Fibroblast of lung (primary cell): ENCODE results near the gene BCAR3. TPM values are rescaled to one million over a fixed set of nuclear protein-coding genes. Genes with fewer than 3 reads are reported as not detected.

Experiments
- DNase-seq, 2 donors: peaks; one replicate each; pipeline versions ENCODE4 v3.0.0 to v3.0.0-alpha.2; 2010; ENCODE audit warnings: low read depth in 2 of 2
- H2AFZ ChIP-seq: 2 replicates; pipeline ENCODE4 v1.5.1; 2012; ENCODE audit warnings: low read length, control low read depth, inconsistent platforms
- H3K27ac ChIP-seq: 2 replicates; pipeline ENCODE4 v1.5.1; 2011; ENCODE audit warnings: low read length, control low read depth; ENCODE audit not compliant: insufficient read depth
- H3K27me3 ChIP-seq: 2 replicates; pipeline ENCODE4 v1.5.1; 2011; ENCODE audit warnings: mild to moderate bottlenecking, low read length; ENCODE audit not compliant: control insufficient read depth, insufficient read depth
- H3K36me3 ChIP-seq: 2 replicates; pipeline ENCODE4 v1.5.1; 2011; ENCODE audit warnings: low read length; ENCODE audit not compliant: control insufficient read depth, insufficient read depth
- H3K4me1 ChIP-seq: 2 replicates; pipeline ENCODE4 v1.5.1; 2011; ENCODE audit warnings: low read length; ENCODE audit not compliant: control insufficient read depth, insufficient read depth; ENCODE audit errors: extremely low read depth
- H3K4me2 ChIP-seq: 2 replicates; pipeline ENCODE4 v1.5.1; 2011; ENCODE audit warnings: low read length, control low read depth; ENCODE audit not compliant: insufficient read depth; ENCODE audit errors: extremely low read depth
- H3K4me3 ChIP-seq, 4 experiments: fragments of 200-600 bp in 1 of 4; sonication (generic) in 1 of 4; replicated peaks in 1 of 4; 2 replicates each; pipeline ENCODE4 v1.5.1; 2011 to 2016; ENCODE audit warnings: low read length in 4 of 4, low read depth in 3 of 4, mild to moderate bottlenecking in 3 of 4, control low read depth in 2 of 4, inconsistent platforms in 1 of 4, mixed read lengths in 1 of 4; ENCODE audit not compliant: insufficient read depth in 1 of 4; ENCODE audit errors: control extremely low read depth in 1 of 4
- H3K79me2 ChIP-seq: 2 replicates; pipeline ENCODE4 v1.5.1; 2012; ENCODE audit warnings: mild to moderate bottlenecking, low read length, inconsistent platforms; ENCODE audit not compliant: control insufficient read depth, insufficient read depth
- H3K9ac ChIP-seq: 2 replicates; pipeline ENCODE4 v1.5.1; 2011; ENCODE audit warnings: mild to moderate bottlenecking, low read length, control low read depth; ENCODE audit not compliant: insufficient read depth
- H3K9me3 ChIP-seq: 2 replicates; pipeline ENCODE4 v1.5.1; 2012; ENCODE audit warnings: low read depth, low read length; ENCODE audit not compliant: control insufficient read depth, insufficient read depth
- H4K20me1 ChIP-seq: 2 replicates; pipeline ENCODE4 v1.5.1; 2011; ENCODE audit warnings: low read length; ENCODE audit not compliant: control insufficient read depth, insufficient read depth; ENCODE audit errors: extremely low read depth
- EZH2 ChIP-seq: IDR thresholded peaks from 2 replicates; pipeline ENCODE4 v1.5.1; 2012; ENCODE audit warnings: low read length, control low read depth, mild to moderate bottlenecking; ENCODE audit errors: missing control alignments
- polyA plus RNA-seq, 2 donors: library from polyadenylated mRNA; depleted of rRNA in 1 of 2; stranded (reverse) in 1 of 2; unstranded in 1 of 2; fragments of >200 nt; gene quantifications; 2 replicates each; pipeline ENCODE4 v1.2.1, GENCODE V29; 2011 to 2012; ENCODE audit warnings: missing spikeins in 1 of 2
- total RNA-seq: library from RNA; depleted of rRNA; stranded (reverse); fragments of >200 nt; gene quantifications from 2 replicates; pipeline ENCODE4 v1.2.1, GENCODE V29; 2014
- TF ChIP-seq, protein P1 (sequence below), 2 donors: IDR thresholded peaks in 1 of 2; conservative IDR thresholded peaks in 1 of 2; 1 replicate in 1 of 2; 2 replicates in 1 of 2; pipeline ENCODE4 v1.5.1; 2011 to 2012; ENCODE audit warnings: low read length in 2 of 2, control low read depth in 1 of 2, inconsistent platforms in 1 of 2, low read depth in 1 of 2, mild to moderate bottlenecking in 1 of 2

BCAR3 gene
- total and polyA plus RNA-seq, 2 donors (not counting 1 experiment from before 2014, with no cell fraction given) = 12.6 to 35.2 TPM

DNA sequence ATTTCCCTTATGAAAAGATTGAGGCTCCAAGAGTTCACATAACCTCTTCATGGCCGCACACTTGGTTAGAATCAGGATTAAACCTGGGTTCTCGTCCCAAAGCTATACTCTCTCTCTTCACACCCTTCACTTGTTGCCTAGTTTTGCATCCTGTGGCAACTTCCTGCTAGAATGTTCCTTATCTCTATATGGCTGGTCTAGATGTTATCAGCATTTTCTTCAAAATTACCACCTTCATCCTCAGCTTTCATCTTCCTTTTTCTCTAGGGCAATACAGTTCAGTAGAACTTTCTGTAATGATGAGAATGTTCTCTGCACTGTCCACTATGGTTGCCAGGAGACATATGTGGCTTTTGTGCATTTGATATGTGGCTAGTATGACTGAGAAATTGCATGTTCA lies 31.1 kb upstream of the BCAR3 start:
- H3K27me3 ChIP-seq = no peaks in the 10 kb centered on the region
- H3K4me3 ChIP-seq = no peak overlapping the region
- H3K36me3 ChIP-seq = no peaks in the 10 kb centered on the region
- H3K27ac ChIP-seq = no peak overlapping the region
- H3K9me3 ChIP-seq = peaks cover 2% of the 10 kb centered on the region
- TF ChIP-seq, protein P1, sequence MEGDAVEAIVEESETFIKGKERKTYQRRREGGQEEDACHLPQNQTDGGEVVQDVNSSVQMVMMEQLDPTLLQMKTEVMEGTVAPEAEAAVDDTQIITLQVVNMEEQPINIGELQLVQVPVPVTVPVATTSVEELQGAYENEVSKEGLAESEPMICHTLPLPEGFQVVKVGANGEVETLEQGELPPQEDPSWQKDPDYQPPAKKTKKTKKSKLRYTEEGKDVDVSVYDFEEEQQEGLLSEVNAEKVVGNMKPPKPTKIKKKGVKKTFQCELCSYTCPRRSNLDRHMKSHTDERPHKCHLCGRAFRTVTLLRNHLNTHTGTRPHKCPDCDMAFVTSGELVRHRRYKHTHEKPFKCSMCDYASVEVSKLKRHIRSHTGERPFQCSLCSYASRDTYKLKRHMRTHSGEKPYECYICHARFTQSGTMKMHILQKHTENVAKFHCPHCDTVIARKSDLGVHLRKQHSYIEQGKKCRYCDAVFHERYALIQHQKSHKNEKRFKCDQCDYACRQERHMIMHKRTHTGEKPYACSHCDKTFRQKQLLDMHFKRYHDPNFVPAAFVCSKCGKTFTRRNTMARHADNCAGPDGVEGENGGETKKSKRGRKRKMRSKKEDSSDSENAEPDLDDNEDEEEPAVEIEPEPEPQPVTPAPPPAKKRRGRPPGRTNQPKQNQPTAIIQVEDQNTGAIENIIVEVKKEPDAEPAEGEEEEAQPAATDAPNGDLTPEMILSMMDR (conservative IDR thresholded peaks at IDR 0.05 in 1 of 2, IDR thresholded peaks at IDR 0.05 in 1 of 2; ENCODE audit: low read depth in 1 of 2, low read length in 2 of 2) = no peak
- no peak for TF ChIP-seq EZH2
- H3K4me1 ChIP-seq = no peaks in the 10 kb centered on the region
- no peak overlapping the region for H3K4me2 ChIP-seq
- no peak for DNase-seq
- H3K79me2 ChIP-seq = no peaks in the 10 kb centered on the region
- H2AFZ ChIP-seq = no peak overlapping the region
- no peaks in the 10 kb centered on the region for H4K20me1 ChIP-seq
- no peak overlapping the region for H3K9ac ChIP-seq

DNA sequence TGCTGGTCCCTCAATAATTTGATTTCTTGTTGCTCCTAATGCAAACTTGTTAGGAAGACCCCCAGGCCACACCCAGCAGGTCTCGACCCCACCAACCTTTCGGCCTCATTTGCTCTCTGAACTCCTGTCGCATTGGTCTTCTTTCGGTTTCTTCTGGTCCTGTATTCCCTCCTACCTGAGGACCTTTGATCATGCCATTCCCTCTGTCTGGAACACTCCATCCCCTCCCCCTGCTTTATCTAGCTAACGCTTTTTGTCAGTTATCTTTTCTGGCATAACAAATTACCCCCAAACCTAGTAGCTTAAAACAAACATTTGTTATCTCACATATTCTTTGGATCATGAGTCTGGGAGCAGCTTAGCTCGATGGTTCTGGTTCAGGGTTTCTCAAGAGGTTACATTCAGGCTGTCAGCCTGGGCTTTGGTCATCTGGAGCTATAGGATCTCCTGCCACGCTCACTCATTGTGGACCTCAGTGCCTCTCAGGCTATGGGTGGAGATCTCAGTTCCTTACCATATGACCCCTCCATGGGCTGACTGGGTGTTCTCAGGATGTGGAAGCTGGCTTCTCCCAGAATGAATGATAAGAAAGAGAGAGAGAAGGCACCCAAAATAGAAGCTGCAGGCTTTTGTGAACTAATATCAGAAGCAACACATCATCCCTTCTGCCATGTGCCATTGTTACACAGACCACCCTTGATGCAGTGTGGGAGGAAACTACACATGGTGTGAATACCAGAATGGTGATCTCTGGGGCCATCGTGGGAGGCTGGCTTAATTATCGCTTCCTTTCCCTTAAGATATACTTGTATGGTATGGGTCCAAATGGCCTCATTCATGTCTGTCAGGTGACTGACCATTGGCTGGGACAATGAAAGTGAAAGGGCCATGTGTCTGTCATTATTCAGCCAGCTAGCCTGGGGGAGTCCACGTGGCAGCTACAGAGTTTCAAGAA lies 29.1 kb upstream of the BCAR3 start:
- Histone ChIP-seq H3K4me2 (no peak overlapping the region), H3K79me2 (no peaks in the 10 kb centered on the region), H3K9ac (no peak overlapping the region), H2AFZ (no peak overlapping the region), H3K36me3 (no peaks in the 10 kb centered on the region), H3K4me1 (no peaks in the 10 kb centered on the region), H3K27me3 (no peaks in the 10 kb centered on the region), H3K9me3 (no peaks in the 10 kb centered on the region), H4K20me1 (no peaks in the 10 kb centered on the region), H3K27ac (no peak overlapping the region), H3K4me3 (no peak overlapping the region)
- peak in 1 of 2 donors; percentile 28 for DNase-seq
- TF ChIP-seq, protein P1 (conservative IDR thresholded peaks at IDR 0.05 in 1 of 2, IDR thresholded peaks at IDR 0.05 in 1 of 2; ENCODE audit: low read depth in 1 of 2, low read length in 2 of 2) = no peak
- TF ChIP-seq EZH2 = no peak

DNA sequence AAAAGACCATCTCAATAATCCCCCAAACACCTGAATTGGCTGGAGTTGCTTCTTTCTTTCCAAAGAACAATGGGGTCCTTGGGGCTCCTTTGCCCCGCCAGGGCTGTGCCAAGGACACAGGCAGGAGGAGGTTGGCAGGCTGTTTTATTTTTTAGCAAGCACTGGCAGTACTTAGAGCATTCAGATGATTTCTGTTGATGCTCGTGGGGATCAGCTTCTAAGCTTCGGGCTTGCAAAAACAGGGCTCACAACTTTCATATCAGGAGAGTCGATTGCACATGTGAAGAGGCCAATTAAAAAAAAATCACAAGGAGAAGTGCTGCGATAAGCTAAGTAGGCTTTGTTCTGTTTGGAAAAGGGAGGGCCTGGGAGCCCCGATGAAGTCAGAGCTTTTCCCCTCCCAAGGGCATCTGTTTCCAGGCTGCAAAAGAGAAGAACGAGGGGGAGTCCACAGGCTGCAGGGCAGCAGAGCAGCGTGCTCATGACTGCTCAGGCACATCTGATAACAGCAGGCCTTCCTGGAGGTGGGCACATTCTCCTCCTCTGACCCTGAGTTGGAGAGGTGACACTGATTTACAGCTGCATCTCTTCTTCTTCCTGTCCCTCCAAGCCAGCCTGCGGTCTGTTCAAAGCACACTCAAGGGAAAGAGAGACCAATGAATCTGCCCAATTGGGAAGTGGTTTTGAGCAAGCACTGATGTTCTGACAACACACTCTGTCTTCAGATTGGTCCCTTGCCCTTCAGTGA lies 27.3 kb upstream of the BCAR3 start:
- TF ChIP-seq, protein P1 (conservative IDR thresholded peaks at IDR 0.05 in 1 of 2, IDR thresholded peaks at IDR 0.05 in 1 of 2; ENCODE audit: low read depth in 1 of 2, low read length in 2 of 2) = no peak
- TF ChIP-seq EZH2 = no peak
- Histone ChIP-seq H3K79me2 (no peaks in the 10 kb centered on the region), H3K9ac (no peak overlapping the region), H3K9me3 (no peaks in the 10 kb centered on the region), H3K36me3 (no peaks in the 10 kb centered on the region), H3K4me3 (no peak overlapping the region), H3K4me2 (no peak overlapping the region), H4K20me1 (no peaks in the 10 kb centered on the region), H2AFZ (peak overlapping the region; percentile 74), H3K27ac (no peak overlapping the region), H3K4me1 (no peaks in the 10 kb centered on the region), H3K27me3 (no peaks in the 10 kb centered on the region)
- no peak for DNase-seq
